Measurements from ENCODE around the gene PAQR9. TPM values are rescaled to one million over a fixed set of nuclear protein-coding genes. Genes with fewer than 3 reads are reported as not detected.
A peak's percentile ranks its signal among the peaks of the same experiment; 100 is the strongest.

The PAQR9 gene
- total and polyA plus RNA-seq, 9 of the 15 experiments (the other 6 are each of a cell fraction or from before 2014, with no cell fraction given): 0.04 to 0.58 (median 0.22) TPM

DNA sequence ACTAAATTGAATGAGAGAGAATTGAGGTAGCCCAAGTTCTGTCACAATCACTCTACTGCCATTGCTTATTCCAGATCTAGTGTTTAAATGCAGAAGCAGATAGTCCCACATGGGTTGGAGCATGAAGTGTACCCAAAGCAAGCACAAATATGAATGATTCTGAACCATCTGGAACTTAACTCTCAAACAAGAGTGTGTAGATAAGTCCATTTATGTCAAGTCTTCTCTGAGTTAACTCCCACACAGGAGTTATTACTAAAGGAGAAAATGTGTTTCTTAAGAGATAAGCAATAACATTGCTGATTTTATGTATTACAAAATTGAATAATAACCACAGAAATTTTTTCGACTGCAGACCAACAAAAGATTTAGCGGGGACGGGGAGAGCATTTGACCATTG is 33.6 kb downstream of the PAQR9 start (continued):
- TF ChIP-seq, protein P1, sequence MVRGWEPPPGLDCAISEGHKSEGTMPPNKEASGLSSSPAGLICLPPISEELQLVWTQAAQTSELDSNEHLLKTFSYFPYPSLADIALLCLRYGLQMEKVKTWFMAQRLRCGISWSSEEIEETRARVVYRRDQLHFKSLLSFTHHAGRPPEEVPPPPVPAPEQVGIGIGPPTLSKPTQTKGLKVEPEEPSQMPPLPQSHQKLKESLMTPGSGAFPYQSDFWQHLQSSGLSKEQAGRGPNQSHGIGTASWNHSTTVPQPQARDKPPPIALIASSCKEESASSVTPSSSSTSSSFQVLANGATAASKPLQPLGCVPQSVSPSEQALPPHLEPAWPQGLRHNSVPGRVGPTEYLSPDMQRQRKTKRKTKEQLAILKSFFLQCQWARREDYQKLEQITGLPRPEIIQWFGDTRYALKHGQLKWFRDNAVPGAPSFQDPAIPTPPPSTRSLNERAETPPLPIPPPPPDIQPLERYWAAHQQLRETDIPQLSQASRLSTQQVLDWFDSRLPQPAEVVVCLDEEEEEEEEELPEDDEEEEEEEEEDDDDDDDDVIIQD (CRISPR knock-in tag; IDR thresholded peaks at IDR 0.05): no peak
- TF ChIP-seq GATAD2B (IDR thresholded peaks at IDR 0.05; ENCODE audit: borderline replicate concordance) (peak; percentile 62; the same call in 1 of the 2 replicates), CTBP1 (IDR thresholded peaks at IDR 0.05; ENCODE audit: borderline replicate concordance) (no peak), NRF1 (conservative IDR thresholded peaks at IDR 0.05 in 1 of 2, IDR thresholded peaks at IDR 0.05 in 1 of 2) (no peak), ZNF12 (CRISPR knock-in tag; IDR thresholded peaks at IDR 0.05) (no peak), ZNF197 (CRISPR knock-in tag; IDR thresholded peaks at IDR 0.05; ENCODE audit: low read depth) (no peak), SAFB2 (IDR thresholded peaks at IDR 0.05; ENCODE audit: borderline replicate concordance, low read depth, low read length, severe bottlenecking) (no peak), MEF2D (tag; conservative IDR thresholded peaks at IDR 0.05; ENCODE audit: low read depth) (no peak), BCOR (IDR thresholded peaks at IDR 0.05) (no peak), ZSCAN32 (CRISPR knock-in tag; IDR thresholded peaks at IDR 0.05) (no peak), TBL1XR1 (IDR thresholded peaks at IDR 0.05; ENCODE audit: low read length in 2 of 2) (peak; percentile 3 to 39; a peak in 1 of 4 replicates), RBM22 (IDR thresholded peaks at IDR 0.05; ENCODE audit: low read depth, low read length, poor library complexity, severe bottlenecking) (no peak), ZSCAN29 (IDR thresholded peaks at IDR 0.05) (no peak), SMAD2 (IDR thresholded peaks at IDR 0.05; ENCODE audit: low read depth, low read length) (no peak), MAFG (tag; conservative IDR thresholded peaks at IDR 0.05) (no peak; the same call in 1 of the 2 replicates), ZNF57 (CRISPR knock-in tag; IDR thresholded peaks at IDR 0.05) (no peak), ZNF583 (CRISPR knock-in tag; IDR thresholded peaks at IDR 0.05) (no peak), FOS (IDR thresholded peaks at IDR 0.05; ENCODE audit: extremely low read depth, insufficient read length) (no peak), KAT2B (IDR thresholded peaks at IDR 0.05; ENCODE audit: low read depth, low read length) (no peak), TBP (optimal IDR thresholded peaks at IDR 0.05; ENCODE audit: low read depth, low read length) (no peak), GTF2E2 (tag; IDR thresholded peaks at IDR 0.05) (no peak)
- TF ChIP-seq, protein P2, sequence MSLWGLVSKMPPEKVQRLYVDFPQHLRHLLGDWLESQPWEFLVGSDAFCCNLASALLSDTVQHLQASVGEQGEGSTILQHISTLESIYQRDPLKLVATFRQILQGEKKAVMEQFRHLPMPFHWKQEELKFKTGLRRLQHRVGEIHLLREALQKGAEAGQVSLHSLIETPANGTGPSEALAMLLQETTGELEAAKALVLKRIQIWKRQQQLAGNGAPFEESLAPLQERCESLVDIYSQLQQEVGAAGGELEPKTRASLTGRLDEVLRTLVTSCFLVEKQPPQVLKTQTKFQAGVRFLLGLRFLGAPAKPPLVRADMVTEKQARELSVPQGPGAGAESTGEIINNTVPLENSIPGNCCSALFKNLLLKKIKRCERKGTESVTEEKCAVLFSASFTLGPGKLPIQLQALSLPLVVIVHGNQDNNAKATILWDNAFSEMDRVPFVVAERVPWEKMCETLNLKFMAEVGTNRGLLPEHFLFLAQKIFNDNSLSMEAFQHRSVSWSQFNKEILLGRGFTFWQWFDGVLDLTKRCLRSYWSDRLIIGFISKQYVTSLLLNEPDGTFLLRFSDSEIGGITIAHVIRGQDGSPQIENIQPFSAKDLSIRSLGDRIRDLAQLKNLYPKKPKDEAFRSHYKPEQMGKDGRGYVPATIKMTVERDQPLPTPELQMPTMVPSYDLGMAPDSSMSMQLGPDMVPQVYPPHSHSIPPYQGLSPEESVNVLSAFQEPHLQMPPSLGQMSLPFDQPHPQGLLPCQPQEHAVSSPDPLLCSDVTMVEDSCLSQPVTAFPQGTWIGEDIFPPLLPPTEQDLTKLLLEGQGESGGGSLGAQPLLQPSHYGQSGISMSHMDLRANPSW (CRISPR knock-in tag; IDR thresholded peaks at IDR 0.05): no peak
- TF ChIP-seq, protein P3, sequence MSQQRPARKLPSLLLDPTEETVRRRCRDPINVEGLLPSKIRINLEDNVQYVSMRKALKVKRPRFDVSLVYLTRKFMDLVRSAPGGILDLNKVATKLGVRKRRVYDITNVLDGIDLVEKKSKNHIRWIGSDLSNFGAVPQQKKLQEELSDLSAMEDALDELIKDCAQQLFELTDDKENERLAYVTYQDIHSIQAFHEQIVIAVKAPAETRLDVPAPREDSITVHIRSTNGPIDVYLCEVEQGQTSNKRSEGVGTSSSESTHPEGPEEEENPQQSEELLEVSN (IDR thresholded peaks at IDR 0.05; ENCODE audit: borderline replicate concordance in 1 of 2, extremely low read depth in 1 of 2, insufficient read depth in 1 of 2, insufficient read length in 1 of 2, low read depth in 1 of 2, low read length in 1 of 2, poor library complexity in 1 of 2, severe bottlenecking in 1 of 2): no peak
- TF ChIP-seq, protein P4, sequence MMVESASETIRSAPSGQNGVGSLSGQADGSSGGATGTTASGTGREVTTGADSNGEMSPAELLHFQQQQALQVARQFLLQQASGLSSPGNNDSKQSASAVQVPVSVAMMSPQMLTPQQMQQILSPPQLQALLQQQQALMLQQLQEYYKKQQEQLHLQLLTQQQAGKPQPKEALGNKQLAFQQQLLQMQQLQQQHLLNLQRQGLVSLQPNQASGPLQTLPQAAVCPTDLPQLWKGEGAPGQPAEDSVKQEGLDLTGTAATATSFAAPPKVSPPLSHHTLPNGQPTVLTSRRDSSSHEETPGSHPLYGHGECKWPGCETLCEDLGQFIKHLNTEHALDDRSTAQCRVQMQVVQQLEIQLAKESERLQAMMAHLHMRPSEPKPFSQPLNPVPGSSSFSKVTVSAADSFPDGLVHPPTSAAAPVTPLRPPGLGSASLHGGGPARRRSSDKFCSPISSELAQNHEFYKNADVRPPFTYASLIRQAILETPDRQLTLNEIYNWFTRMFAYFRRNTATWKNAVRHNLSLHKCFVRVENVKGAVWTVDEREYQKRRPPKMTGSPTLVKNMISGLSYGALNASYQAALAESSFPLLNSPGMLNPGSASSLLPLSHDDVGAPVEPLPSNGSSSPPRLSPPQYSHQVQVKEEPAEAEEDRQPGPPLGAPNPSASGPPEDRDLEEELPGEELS (CRISPR knock-in tag; IDR thresholded peaks at IDR 0.05; ENCODE audit: borderline replicate concordance): no peak

All from K562 (cell line).